ENCODE results near the gene NGEF. TPM values are rescaled to one million over a fixed set of nuclear protein-coding genes. Genes with fewer than 3 reads are reported as not detected.

The NGEF gene
- total RNA-seq, 4 donors from 2014 or later: 46.1 to 105 (median 68.8) TPM

DNA sequence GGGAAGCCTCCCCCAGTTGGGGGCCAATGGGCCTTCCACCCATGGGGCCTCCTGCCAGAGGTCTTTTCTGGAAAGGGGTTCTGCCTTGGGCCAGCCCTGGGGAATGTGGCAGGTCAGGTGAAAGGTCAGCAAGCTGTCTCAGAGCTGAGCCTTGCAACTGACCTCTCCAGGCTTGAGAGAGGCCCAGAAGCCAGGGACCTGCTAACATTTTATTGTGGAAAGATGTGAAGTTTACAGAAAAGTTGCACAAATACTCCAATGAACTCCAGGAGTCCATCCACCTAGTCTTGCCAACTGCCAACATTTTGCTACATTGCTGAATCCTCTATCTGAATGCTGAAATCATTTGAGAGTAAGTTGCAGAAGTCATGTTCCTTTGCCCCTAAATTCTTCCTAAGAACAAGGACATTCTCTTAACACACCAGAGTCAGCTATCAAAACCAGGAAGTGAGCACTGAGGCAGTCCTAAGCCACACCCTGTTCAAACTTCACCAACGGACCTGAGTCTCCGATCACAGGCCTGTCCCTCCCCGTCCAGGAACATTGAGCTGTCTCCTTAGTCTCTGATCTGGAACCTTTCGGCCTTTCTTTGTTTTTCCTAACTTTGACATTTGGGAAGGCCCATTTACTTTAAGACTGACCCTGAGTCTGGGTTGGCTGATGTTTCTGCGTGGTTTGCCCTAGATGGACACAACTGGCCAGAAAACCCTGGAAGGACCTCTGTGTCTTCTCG is 139.0 kb downstream of the NGEF start:
- peaks cover 27% of the 10 kb centered on the region for H3K27me3 ChIP-seq
- peak overlapping the region; percentile 85 to 93 (median 90) for H3K27ac ChIP-seq
- H3K9me3 ChIP-seq: no peaks in the 10 kb centered on the region
- intact Hi-C loops (cut with DNase I; ENCODE audit: low total_unique reads): no loop called here
- WGBS, 2 donors (ENCODE audit: low coverage in 1 of 2): 53% methylated on average over 6 of the region's 6 CpGs; no CpG with 5 or more reads in 1 of the 2 donors
- H3K4me1 ChIP-seq: peaks cover 16 to 40% (median 24%) of the 10 kb centered on the region in 4 donors
- in situ Hi-C loops (cut with MboI; ENCODE audit: low pct_ligation_motif_present in 1 of 4, low pct_unique_long_range_greater_than_20kb in 1 of 4, low sequenced_read_pairs in 3 of 4): loop anchor here in 3 of 4 donors (25.0 kb wide), 2 partner anchors 163 to 388 kb away; partner anchors contain the start of genes ATG16L1 (in 3 of the 3) and NEU2 (in 1 of the 3)
- H3K36me3 ChIP-seq: no peaks in the 10 kb centered on the region
- H3K4me3 ChIP-seq: no peak overlapping the region
- peak; percentile 86 for DNase-seq
- TF ChIP-seq EP300 (IDR thresholded peaks at IDR 0.05; ENCODE audit: low read depth) (peak; percentile 93), POLR2AphosphoS5 (IDR thresholded peaks at IDR 0.05) (peak; percentile 17 to 74 (median 71)), POLR2A (IDR thresholded peaks at IDR 0.05) (peak; percentile 45)
- TF ChIP-seq, protein P1, sequence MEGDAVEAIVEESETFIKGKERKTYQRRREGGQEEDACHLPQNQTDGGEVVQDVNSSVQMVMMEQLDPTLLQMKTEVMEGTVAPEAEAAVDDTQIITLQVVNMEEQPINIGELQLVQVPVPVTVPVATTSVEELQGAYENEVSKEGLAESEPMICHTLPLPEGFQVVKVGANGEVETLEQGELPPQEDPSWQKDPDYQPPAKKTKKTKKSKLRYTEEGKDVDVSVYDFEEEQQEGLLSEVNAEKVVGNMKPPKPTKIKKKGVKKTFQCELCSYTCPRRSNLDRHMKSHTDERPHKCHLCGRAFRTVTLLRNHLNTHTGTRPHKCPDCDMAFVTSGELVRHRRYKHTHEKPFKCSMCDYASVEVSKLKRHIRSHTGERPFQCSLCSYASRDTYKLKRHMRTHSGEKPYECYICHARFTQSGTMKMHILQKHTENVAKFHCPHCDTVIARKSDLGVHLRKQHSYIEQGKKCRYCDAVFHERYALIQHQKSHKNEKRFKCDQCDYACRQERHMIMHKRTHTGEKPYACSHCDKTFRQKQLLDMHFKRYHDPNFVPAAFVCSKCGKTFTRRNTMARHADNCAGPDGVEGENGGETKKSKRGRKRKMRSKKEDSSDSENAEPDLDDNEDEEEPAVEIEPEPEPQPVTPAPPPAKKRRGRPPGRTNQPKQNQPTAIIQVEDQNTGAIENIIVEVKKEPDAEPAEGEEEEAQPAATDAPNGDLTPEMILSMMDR (IDR thresholded peaks at IDR 0.05): no peak

DNA sequence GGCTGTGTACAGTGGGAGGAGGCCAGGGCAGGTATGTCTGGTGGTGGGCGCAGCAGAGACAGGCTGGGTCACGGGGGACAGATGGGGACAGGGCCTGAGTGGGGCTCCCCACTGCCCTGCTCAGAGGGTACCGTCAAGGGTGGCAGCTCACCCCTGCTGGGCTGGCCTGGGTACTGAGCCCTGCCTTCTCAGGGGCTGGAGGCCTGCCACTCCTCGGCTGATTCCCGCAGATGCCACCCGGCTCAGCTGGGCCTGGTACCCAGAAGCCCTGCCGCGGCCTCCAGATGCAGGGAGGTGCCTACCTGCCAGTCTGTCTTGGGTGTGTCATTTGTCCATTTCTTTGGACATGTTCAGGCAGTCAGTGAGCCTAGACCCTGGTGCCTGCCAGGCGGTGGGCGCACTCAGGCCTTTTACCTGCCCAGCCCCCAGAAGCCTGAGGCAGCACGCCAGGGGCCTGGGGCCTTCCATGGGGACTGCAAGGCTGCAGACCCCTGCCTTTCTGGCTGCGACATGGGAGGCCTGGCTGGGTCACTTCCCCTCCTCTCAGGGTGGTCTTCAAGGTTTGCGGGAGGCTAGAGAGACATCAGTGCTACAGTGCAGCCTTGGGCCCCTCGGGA is 139.7 kb downstream of the NGEF start:
- Histone ChIP-seq H3K27me3 (peaks cover 27% of the 10 kb centered on the region), H3K9me3 (no peaks in the 10 kb centered on the region), H3K27ac (peak overlapping the region; percentile 85 to 93 (median 90)), H3K4me3 (no peak overlapping the region), H3K36me3 (no peaks in the 10 kb centered on the region), H3K4me1 (peaks cover 16 to 40% (median 24%) of the 10 kb centered on the region in 4 donors)
- intact Hi-C loops (cut with DNase I; ENCODE audit: low total_unique reads) (no loop called here), in situ Hi-C loops (cut with MboI; ENCODE audit: low pct_ligation_motif_present in 1 of 4, low pct_unique_long_range_greater_than_20kb in 1 of 4, low sequenced_read_pairs in 3 of 4) (loop anchor here in 3 of 4 donors (25.0 kb wide), 2 partner anchors 164 to 389 kb away; partner anchors contain the start of genes ATG16L1 (in 3 of the 3) and NEU2 (in 1 of the 3))
- no peak for TF ChIP-seq POLR2A (IDR thresholded peaks at IDR 0.05)
- TF ChIP-seq, protein P1 (IDR thresholded peaks at IDR 0.05): no peak
- no peak for TF ChIP-seq EP300 (IDR thresholded peaks at IDR 0.05; ENCODE audit: low read depth)
- TF ChIP-seq POLR2AphosphoS5 (IDR thresholded peaks at IDR 0.05): no peak
- WGBS, 2 donors (ENCODE audit: low coverage in 1 of 2): 77% methylated on average over 11 of the region's 14 CpGs; no CpG with 5 or more reads in 1 of the 2 donors
- no peak for DNase-seq

DNA sequence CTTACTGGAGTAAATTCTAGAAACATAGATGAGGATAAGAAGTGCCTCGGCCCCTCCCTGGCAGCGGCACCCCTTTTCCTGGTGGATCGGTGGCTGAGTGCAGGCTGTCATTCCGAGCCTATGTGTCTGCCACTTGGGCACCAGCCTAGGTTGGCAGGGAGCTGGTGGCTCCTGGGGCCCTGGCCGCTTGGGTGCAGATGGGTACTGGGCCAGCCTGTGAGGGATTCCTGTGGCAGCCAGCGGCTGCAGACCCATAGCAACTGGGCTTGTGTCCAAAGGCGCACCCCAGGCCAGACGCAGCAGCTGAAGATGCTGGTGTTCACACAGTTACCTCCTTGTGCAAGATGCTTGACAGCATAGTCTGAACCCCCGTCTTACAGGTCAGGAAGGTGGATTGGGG is 140.2 kb downstream of the NGEF start:
- in situ Hi-C loops (cut with MboI; ENCODE audit: low pct_ligation_motif_present in 1 of 4, low pct_unique_long_range_greater_than_20kb in 1 of 4, low sequenced_read_pairs in 3 of 4) (loop anchor here in 3 of 4 donors (25.0 kb wide), 2 partner anchors 164 to 389 kb away; partner anchors contain the start of genes ATG16L1 (in 3 of the 3) and NEU2 (in 1 of the 3)), intact Hi-C loops (cut with DNase I; ENCODE audit: low total_unique reads) (no loop called here)
- 91% methylated on average over 9 of the region's 9 CpGs; no CpG with 5 or more reads in 1 of the 2 donors for WGBS, 2 donors (ENCODE audit: low coverage in 1 of 2)
- H3K4me3 ChIP-seq: no peak overlapping the region
- peaks cover 16 to 40% (median 24%) of the 10 kb centered on the region in 4 donors for H3K4me1 ChIP-seq
- H3K36me3 ChIP-seq: no peaks in the 10 kb centered on the region
- peaks cover 26% of the 10 kb centered on the region for H3K27me3 ChIP-seq
- peak overlapping the region; percentile 85 to 93 (median 90) for H3K27ac ChIP-seq
- H3K9me3 ChIP-seq: no peaks in the 10 kb centered on the region
- TF ChIP-seq POLR2AphosphoS5 (IDR thresholded peaks at IDR 0.05): no peak
- TF ChIP-seq EP300 (IDR thresholded peaks at IDR 0.05; ENCODE audit: low read depth): no peak
- TF ChIP-seq, protein P1 (IDR thresholded peaks at IDR 0.05): no peak
- TF ChIP-seq POLR2A (IDR thresholded peaks at IDR 0.05): no peak
- no peak for DNase-seq

Measured in transverse colon (tissue), 4 donors.